GM20000 (cell line): ENCODE measurements around the gene AOPEP.
A peak's percentile ranks its signal among the peaks of the same experiment; 100 is the strongest.

ENCODE experiments used
- DNase-seq: peaks from one replicate; pipeline ENCODE4 v3.0.0; 2012; ENCODE audit warnings: low spot score
- TF ChIP-seq, protein P1 (sequence below): IDR thresholded peaks from 2 replicates; pipeline ENCODE4 v1.5.1; 2012; ENCODE audit warnings: mild to moderate bottlenecking, control low read depth; ENCODE audit errors: extremely low read depth, missing control alignments

The AOPEP gene

DNA sequence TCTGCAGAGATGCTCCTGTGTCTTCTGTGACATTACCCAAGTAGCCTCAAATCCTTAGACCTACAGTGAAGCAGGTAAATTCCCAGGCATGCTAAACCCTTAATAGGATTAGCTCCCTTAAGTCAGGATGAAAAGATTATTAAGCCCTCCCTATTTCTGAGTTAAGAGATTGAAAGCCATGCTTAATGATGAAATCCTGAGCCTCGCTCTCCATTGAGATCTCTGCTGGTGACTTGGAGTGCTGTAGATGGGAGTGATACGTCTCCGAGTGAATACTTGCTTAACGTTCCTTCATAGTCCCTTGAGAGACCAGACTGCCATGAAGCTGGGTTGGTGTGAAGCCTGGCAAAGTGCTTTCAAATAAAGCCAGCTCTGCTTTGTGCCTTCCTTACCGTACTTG, 34.2 kb downstream of the AOPEP start:
- TF ChIP-seq, protein P1, sequence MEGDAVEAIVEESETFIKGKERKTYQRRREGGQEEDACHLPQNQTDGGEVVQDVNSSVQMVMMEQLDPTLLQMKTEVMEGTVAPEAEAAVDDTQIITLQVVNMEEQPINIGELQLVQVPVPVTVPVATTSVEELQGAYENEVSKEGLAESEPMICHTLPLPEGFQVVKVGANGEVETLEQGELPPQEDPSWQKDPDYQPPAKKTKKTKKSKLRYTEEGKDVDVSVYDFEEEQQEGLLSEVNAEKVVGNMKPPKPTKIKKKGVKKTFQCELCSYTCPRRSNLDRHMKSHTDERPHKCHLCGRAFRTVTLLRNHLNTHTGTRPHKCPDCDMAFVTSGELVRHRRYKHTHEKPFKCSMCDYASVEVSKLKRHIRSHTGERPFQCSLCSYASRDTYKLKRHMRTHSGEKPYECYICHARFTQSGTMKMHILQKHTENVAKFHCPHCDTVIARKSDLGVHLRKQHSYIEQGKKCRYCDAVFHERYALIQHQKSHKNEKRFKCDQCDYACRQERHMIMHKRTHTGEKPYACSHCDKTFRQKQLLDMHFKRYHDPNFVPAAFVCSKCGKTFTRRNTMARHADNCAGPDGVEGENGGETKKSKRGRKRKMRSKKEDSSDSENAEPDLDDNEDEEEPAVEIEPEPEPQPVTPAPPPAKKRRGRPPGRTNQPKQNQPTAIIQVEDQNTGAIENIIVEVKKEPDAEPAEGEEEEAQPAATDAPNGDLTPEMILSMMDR = no peak

DNA sequence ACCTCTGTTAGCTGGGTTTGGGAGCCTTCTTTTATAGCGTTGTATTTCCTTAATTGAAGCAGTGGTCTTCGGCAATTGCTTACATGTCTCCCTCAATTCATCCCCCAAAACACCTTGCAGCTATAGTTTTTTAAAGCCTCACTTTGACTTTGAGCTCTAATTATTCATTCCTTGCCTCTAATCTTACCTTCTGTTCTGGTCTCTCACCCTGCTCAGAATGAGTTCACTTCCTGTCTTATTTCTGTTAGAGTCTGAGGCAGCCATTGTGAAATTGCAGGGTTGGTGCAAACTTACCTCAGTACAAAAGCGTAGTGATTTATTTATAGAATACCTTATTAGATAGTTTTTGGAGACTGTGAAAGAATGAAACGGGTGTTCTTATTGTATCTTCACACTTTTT, 35.0 kb downstream of the AOPEP start:
- peak; percentile 22 for DNase-seq
- TF ChIP-seq, protein P1 = no peak

More for the DNA sequence above, 34.2 kb downstream of the AOPEP start:
- no peak for DNase-seq

DNA sequence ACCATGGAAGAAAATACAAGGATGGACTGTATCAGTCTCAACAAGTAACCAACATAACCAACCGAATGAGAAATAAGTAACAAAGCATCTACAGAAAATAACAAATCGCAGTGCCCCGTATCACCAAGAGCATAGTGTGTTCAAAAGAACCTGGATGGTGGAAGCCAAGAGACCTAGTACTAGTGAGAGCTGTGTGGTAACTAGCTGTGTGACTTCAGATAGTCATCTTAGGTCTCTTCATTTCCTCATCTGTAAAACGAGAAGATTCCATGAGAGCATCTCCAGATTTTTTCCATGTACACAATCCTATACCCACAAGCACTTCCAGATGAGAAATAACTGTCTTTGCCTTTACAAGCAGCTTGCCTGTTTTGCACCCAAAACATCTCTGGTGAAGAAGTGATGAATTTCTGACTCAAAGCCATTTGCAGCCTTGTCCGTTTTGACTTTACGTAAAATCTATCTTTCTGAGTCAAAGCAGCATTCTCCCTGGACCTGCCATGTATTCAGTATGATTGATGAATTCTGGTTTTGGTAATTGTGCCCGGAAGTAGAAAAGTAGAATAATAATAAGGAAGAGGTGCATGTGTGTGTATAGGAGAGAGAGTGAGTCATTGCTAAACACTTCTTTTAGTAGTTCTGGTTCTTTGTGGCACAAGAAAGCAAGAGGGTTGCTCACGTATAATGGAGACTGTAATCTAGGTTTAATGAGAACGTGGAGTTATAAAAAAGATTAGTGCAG, 41.0 kb downstream of the AOPEP start:
- DNase-seq = no peak
- TF ChIP-seq, protein P1 = no peak

DNA sequence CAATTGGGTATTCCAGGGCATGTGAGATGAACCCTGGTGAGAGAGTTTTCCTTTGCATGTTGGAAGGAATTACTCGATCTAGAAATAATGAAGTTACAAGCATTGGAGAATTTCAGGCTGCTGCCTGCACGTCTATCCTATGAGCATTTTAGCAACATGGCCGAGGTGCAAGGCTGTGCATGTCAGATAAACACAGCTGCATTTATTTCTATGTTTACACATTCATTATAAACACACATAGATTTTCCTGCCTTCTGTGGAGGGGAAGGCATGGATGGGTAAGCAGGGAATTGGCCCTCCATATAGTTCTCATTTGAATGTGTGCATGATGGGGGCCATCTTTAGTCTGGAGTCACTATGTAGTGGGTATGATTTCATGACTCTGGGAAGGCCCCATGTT, 42.3 kb downstream of the AOPEP start:
- TF ChIP-seq, protein P1 = no peak
- DNase-seq = no peak

DNA sequence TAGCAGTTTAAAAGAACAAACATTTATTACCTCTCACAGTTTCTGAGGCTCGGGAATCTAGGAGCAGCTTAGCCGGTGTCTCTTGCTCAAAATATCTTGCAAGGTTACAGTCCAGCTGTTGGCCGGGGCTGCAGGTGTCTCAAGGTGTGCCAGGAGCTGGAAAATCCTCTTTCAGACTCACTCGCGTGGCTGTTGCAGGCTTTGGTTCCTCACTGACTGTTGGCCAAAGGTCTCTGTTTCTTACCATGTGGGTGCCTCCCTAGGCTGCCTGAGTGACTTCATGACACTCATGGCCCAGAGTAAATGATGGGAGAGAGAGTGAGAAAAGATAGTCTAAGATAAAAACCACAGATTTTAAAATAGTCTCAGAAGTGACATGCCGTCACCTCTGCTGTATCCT, 43.8 kb downstream of the AOPEP start:
- no peak for DNase-seq
- TF ChIP-seq, protein P1 = no peak

DNA sequence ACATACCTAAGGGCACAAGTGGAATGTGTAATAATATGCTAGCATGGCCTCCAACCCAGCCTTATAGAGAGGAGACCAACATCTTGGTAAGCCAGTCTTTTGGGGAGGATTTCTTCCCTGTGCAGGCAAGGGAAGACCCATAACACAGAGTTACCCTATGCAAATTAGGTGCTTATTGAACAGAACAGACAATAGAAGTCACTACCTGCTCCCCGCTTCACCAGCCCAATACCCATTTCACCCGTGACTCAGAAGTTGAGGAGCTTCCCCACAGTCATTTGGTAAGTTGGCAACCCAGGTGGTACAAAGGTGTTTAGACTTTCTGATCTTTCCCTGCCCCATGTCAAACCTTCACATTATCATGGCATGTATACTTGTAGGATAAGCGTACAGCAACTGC, 44.6 kb downstream of the AOPEP start:
- TF ChIP-seq, protein P1 = no peak

DNA sequence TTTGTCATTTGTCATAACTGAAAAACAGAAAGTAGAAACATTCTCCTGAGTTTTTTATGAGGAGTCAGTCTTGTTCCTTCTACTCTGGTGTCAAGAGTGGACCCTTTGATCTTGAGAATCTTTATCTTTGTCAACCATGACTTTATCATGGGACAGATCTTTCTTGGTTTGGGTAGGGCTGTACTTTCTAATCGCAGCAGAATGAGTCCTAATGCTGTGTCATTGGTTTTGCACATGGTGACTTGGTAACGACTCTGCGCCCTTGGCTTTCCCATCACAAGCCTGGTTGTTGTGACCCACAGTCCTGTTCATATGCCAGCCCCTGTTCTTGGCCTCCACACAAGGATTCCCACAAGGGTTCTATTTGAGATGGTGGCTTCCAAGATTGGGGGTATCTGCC, 45.6 kb downstream of the AOPEP start:
- TF ChIP-seq, protein P1 = no peak
- no peak for DNase-seq

More for the DNA sequence above, 44.6 kb downstream of the AOPEP start:
- no peak for DNase-seq
